ENCODE data around the gene PRPF38B. TPM values are rescaled to one million over a fixed set of nuclear protein-coding genes. Genes with fewer than 3 reads are reported as not detected.

PRPF38B gene
- total RNA-seq, 1 donor = 14.1 TPM

DNA sequence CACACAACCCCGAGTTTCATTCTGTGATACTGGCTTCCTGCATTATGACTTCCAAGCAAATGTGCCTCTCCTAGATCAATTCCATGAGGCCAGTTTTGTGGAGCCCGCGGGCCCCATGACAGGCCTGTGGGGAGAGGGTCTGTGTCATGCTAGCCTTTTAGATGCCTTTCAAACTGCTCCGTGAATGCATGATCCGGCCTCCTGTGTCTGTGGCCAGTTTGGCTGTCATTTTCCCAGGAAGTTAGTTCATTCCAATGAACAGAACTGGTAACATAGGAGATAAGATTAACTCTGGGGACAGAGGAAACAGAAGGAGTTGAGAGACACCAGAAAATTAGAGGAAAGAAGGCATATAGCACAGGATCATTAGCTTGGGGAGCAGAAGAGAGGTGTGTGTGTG, 23.8 kb downstream of the PRPF38B start:
- H3K27me3 ChIP-seq (ENCODE audit: insufficient read depth, low read length) = no peaks in the 10 kb centered on the region
- no peak overlapping the region for H3K4me3 ChIP-seq (ENCODE audit: insufficient read depth, low read length)
- H2AFZ ChIP-seq (ENCODE audit: low read length) = peak overlapping the region; percentile 13
- H3K36me3 ChIP-seq (ENCODE audit: insufficient read depth, low read length) = no peaks in the 10 kb centered on the region
- no peak overlapping the region for H3K27ac ChIP-seq (ENCODE audit: low read depth, low read length)
- DNase-seq (ENCODE audit: insufficient read length, low spot score, missing footprints) = peak; percentile 71
- H3K79me2 ChIP-seq (ENCODE audit: insufficient read depth, low read length) = no peaks in the 10 kb centered on the region
- no peaks in the 10 kb centered on the region for H4K20me1 ChIP-seq (ENCODE audit: insufficient read depth, low read length)
- TF ChIP-seq, protein P1, sequence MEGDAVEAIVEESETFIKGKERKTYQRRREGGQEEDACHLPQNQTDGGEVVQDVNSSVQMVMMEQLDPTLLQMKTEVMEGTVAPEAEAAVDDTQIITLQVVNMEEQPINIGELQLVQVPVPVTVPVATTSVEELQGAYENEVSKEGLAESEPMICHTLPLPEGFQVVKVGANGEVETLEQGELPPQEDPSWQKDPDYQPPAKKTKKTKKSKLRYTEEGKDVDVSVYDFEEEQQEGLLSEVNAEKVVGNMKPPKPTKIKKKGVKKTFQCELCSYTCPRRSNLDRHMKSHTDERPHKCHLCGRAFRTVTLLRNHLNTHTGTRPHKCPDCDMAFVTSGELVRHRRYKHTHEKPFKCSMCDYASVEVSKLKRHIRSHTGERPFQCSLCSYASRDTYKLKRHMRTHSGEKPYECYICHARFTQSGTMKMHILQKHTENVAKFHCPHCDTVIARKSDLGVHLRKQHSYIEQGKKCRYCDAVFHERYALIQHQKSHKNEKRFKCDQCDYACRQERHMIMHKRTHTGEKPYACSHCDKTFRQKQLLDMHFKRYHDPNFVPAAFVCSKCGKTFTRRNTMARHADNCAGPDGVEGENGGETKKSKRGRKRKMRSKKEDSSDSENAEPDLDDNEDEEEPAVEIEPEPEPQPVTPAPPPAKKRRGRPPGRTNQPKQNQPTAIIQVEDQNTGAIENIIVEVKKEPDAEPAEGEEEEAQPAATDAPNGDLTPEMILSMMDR (IDR thresholded peaks at IDR 0.05; ENCODE audit: extremely low read depth, low read depth, low read length) = no peak
- H3K4me1 ChIP-seq (ENCODE audit: insufficient read depth, low read length) = peaks cover 43% of the 10 kb centered on the region
- H3K9me3 ChIP-seq (ENCODE audit: low read depth, low read length) = no peaks in the 10 kb centered on the region
- no peak overlapping the region for H3K4me2 ChIP-seq (ENCODE audit: insufficient read depth, low read length)

DNA sequence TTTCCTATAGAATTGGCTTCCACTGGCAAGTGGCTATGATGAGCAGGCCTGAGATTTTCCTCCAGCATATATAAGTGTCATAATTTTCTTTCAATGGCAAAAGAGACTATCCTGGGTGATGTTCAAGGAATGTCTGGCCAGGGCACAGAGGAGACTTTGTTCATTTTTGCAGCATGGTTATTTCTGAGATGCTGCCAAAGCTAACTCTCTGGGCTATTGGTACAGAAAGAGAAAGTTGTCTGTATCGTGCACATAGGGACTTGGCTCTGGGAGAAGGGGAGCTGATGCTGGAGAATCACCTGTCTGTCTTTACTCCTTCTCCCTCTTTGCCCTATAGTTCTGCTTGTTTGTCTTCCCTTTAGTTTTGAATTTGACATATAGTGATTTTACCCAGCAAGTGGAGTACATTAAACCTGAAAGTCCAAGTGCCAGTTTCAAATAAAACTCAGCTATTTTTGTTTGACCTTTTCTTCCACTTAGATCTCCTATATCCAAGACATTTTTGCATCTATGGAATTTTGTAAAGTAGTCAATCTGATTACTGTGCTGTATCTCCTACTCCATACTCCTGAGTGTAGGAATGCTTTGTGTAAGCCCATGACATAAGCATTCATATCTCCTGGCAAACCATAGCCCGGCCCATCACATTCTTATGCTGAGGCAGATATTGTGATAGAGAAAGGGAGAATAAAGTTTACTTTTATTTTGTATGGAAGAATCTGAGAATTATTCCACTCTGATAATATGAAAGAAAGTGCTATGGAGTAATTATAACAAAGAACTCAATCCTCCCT, 24.5 kb downstream of the PRPF38B start:
- peaks cover 48% of the 10 kb centered on the region for H3K4me1 ChIP-seq (ENCODE audit: insufficient read depth, low read length)
- H3K27ac ChIP-seq (ENCODE audit: low read depth, low read length) = peak overlapping the region; percentile 50
- peak overlapping the region; percentile 23 for H3K4me3 ChIP-seq (ENCODE audit: insufficient read depth, low read length)
- H3K36me3 ChIP-seq (ENCODE audit: insufficient read depth, low read length) = no peaks in the 10 kb centered on the region
- no peaks in the 10 kb centered on the region for H3K79me2 ChIP-seq (ENCODE audit: insufficient read depth, low read length)
- H4K20me1 ChIP-seq (ENCODE audit: insufficient read depth, low read length) = no peaks in the 10 kb centered on the region
- no peaks in the 10 kb centered on the region for H3K27me3 ChIP-seq (ENCODE audit: insufficient read depth, low read length)
- H3K9me3 ChIP-seq (ENCODE audit: low read depth, low read length) = no peaks in the 10 kb centered on the region
- TF ChIP-seq, protein P1 (IDR thresholded peaks at IDR 0.05; ENCODE audit: extremely low read depth, low read depth, low read length) = no peak
- peak overlapping the region; percentile 69 for H3K4me2 ChIP-seq (ENCODE audit: insufficient read depth, low read length)
- no peak overlapping the region for H2AFZ ChIP-seq (ENCODE audit: low read length)
- no peak for DNase-seq (ENCODE audit: insufficient read length, low spot score, missing footprints)

DNA sequence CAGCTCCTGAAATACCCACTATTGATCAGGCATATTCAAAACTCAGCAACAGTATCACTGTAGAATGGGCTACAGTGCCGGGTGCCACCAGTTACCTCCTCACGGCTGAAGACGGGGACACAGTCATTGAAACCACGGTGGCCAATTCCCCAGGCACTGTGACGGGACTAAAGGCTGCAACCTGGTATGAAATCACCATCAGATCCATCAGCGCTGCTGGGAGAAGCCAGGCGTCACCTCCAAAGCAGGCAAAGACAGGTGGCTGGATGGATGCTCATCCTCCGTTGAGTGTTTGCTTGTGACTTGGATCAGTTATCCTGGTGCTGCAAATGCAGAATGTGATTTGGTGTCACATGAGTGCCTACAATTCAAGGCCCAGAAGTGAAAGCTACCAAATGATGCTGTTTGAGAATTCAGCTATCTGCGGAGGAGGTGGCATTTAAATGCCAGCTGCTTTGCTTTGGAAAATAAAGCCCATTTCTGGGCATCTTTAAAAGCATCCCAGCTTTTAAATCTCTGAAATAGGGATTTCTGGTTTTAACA, 25.7 kb downstream of the PRPF38B start:
- TF ChIP-seq, protein P1 (IDR thresholded peaks at IDR 0.05; ENCODE audit: extremely low read depth, low read depth, low read length) = no peak
- H3K4me1 ChIP-seq (ENCODE audit: insufficient read depth, low read length) = peaks cover 51% of the 10 kb centered on the region
- H4K20me1 ChIP-seq (ENCODE audit: insufficient read depth, low read length) = no peaks in the 10 kb centered on the region
- H3K9me3 ChIP-seq (ENCODE audit: low read depth, low read length) = no peaks in the 10 kb centered on the region
- no peaks in the 10 kb centered on the region for H3K79me2 ChIP-seq (ENCODE audit: insufficient read depth, low read length)
- no peaks in the 10 kb centered on the region for H3K36me3 ChIP-seq (ENCODE audit: insufficient read depth, low read length)
- H2AFZ ChIP-seq (ENCODE audit: low read length) = no peak overlapping the region
- H3K27ac ChIP-seq (ENCODE audit: low read depth, low read length) = no peak overlapping the region
- no peak overlapping the region for H3K4me3 ChIP-seq (ENCODE audit: insufficient read depth, low read length)
- no peak overlapping the region for H3K4me2 ChIP-seq (ENCODE audit: insufficient read depth, low read length)
- DNase-seq (ENCODE audit: insufficient read length, low spot score, missing footprints) = no peak
- H3K27me3 ChIP-seq (ENCODE audit: insufficient read depth, low read length) = no peaks in the 10 kb centered on the region

DNA sequence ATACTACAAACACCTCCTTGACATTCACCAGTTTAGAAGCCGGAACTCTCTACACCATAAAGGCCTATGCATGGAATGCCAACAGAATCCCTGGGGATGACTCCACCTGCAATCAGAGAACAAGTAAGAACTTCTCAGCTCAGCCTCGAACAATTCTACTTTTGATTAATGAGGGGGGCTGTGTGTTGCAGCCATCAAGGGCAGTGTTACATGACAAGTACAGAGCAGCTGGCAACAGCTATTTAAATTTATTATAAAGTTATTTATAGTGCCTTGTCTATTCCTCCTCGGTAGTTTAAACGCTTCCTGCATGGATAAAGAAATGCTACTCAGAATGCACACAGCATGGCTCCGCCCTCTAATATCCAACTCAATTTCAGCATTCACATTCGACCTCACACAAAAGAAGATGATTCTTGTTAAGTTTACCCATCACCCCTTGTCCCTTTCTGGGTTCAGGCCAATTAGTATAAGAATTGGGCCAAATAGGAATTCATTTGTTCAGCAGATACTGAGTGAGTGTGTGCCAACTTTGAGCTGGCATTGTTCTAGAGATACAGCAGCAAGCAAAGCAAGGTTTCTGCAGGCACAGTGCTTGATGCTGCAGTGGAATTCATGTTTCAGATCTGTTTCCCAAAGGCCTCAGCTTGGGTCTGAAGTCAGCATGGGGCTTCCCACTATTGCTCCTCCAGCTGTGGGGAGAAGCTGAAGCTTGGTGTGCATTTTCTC, 27.0 kb downstream of the PRPF38B start:
- no peaks in the 10 kb centered on the region for H3K79me2 ChIP-seq (ENCODE audit: insufficient read depth, low read length)
- peak overlapping the region; percentile 77 for H3K4me2 ChIP-seq (ENCODE audit: insufficient read depth, low read length)
- H3K27me3 ChIP-seq (ENCODE audit: insufficient read depth, low read length) = no peaks in the 10 kb centered on the region
- H4K20me1 ChIP-seq (ENCODE audit: insufficient read depth, low read length) = no peaks in the 10 kb centered on the region
- H2AFZ ChIP-seq (ENCODE audit: low read length) = no peak overlapping the region
- H3K4me3 ChIP-seq (ENCODE audit: insufficient read depth, low read length) = no peak overlapping the region
- H3K4me1 ChIP-seq (ENCODE audit: insufficient read depth, low read length) = peaks cover 47% of the 10 kb centered on the region
- TF ChIP-seq, protein P1 (IDR thresholded peaks at IDR 0.05; ENCODE audit: extremely low read depth, low read depth, low read length) = no peak
- no peaks in the 10 kb centered on the region for H3K9me3 ChIP-seq (ENCODE audit: low read depth, low read length)
- no peaks in the 10 kb centered on the region for H3K36me3 ChIP-seq (ENCODE audit: insufficient read depth, low read length)
- no peak for DNase-seq (ENCODE audit: insufficient read length, low spot score, missing footprints)
- peak overlapping the region; percentile 93 for H3K27ac ChIP-seq (ENCODE audit: low read depth, low read length)
